Ovary (tissue), 9 donors: ENCODE measurements around the gene RFX4. TPM values are rescaled to one million over a fixed set of nuclear protein-coding genes. Genes with fewer than 3 reads are reported as not detected.

Experiments
- DNase-seq, 5 donors: peaks; one replicate each; pipeline ENCODE4 v3.0.0-alpha.2; 2019 to 2020
- H3K27ac ChIP-seq, 2 donors: fragments of 200-600 bp; one replicate each; pipeline versions ENCODE4 v1.5.1 to v1.8.0; 2019 to 2022
- H3K27me3 ChIP-seq: fragments of 200-600 bp; one replicate; pipeline ENCODE4 v1.8.0; 2022
- H3K36me3 ChIP-seq: fragments of 200-600 bp; sonication (generic); one replicate; pipeline ENCODE4 v1.5.1; 2019
- H3K4me1 ChIP-seq: one replicate; pipeline ENCODE4 v1.8.1; 2013; ENCODE audit warnings: mild to moderate bottlenecking, moderate library complexity; ENCODE audit not compliant: insufficient read depth
- H3K4me3 ChIP-seq: fragments of 200-600 bp; sonication (generic); one replicate; pipeline ENCODE4 v1.5.1; 2017
- H3K9me3 ChIP-seq, 2 donors: fragments of 200-600 bp in 1 of 2; sonication (generic) in 1 of 2; one replicate each; pipeline versions ENCODE4 v1.5.1 to v1.8.1; 2013 to 2019; ENCODE audit warnings: mild to moderate bottlenecking in 1 of 2, moderate library complexity in 1 of 2
- CTCF ChIP-seq, 3 donors: fragments of 450-650 bp in 2 of 3; fragments of 200-600 bp in 1 of 3; IDR thresholded peaks; one replicate each; pipeline versions ENCODE4 v1.5.1 to v1.8.0; 2016 to 2022; ENCODE audit warnings: antibody characterized with exemption in 3 of 3, mild to moderate bottlenecking in 1 of 3
- EP300 ChIP-seq: sonication (generic); formaldehyde crosslinking; IDR thresholded peaks from one replicate; pipeline ENCODE4 v1.6.1; 2017; ENCODE audit warnings: antibody characterized with exemption
- POLR2A ChIP-seq: fragments of 450-650 bp; IDR thresholded peaks from one replicate; pipeline ENCODE4 v1.6.1; 2017; ENCODE audit warnings: antibody characterized with exemption, mild to moderate bottlenecking, moderate library complexity
- WGBS, 3 donors: extraction: QIAGEN DNeasy Blood & Tissue Kit in 1 of 3; methylation state at CpG; one replicate each; pipeline versions ENCODE4 v1.1.5 to v1.1.7; 2013 to 2017; 5-methylcytosine and 5-hydroxymethylcytosine counted together
- intact Hi-C, 4 donors: fragments of 100-400 bp; cut with DNase I; formaldehyde crosslinking; loops; one replicate each; pipeline versions ENCODE4 v1.11.0 to v1.15.1; 2022 to 2023
- polyA plus RNA-seq, 2 donors: library from polyadenylated mRNA; stranded (reverse); fragments of 200-250 nt in 1 of 2; fragments of 350-450 nt in 1 of 2; fragmentation: Illumina TruSeq in 1 of 2; extraction: RNeasy Lipid Tissue Mini Kit (QIAGEN cat#74804) in 1 of 2; gene quantifications; one replicate each; pipeline ENCODE4 v1.2.3, GENCODE V29; 2013 to 2014
- total RNA-seq, 7 donors: library from RNA; depleted of rRNA in 2 of 7; stranded (reverse); fragments of >200 nt in 2 of 7; fragmentation: NEBNext Ultra II Directional in 3 of 7; extraction: Animal tissue kit (Norgen Biotek cat#: 25700) in 3 of 7; gene quantifications; one replicate each; pipeline versions ENCODE4 v1.1.0 to v1.2.4, GENCODE V29; 2016 to 2023
- donor health status: DM: no; HTN: no; CAD: no; lungs with moderate emphysema.
- donor health status: DM: no; HTN: no; CAD: no.
- donor health status: Bipolar disorder and iron deficiency.
- donor health status: DM: yes; HTN: yes; CAD: no.
- donor health status: DM: no; HTN: no; CAD: no.
- donor health status: DM: yes; HTN: yes; CAD: no.

Gene RFX4
- total and polyA plus RNA-seq, 9 donors, result 0.30 TPM; not detected in 8

- WGBS, 3 donors, result 8 to 13% (median 11%) methylated on average over 8 of the region's 8 CpGs
- Histone ChIP-seq H3K9me3 (no peaks in the 10 kb centered on the region), H3K27ac (no peak overlapping the region), H3K4me1 (peaks cover 3% of the 10 kb centered on the region), H3K4me3 (no peak overlapping the region), H3K27me3 (no peaks in the 10 kb centered on the region), H3K36me3 (no peaks in the 10 kb centered on the region)
- no peak for DNase-seq
- TF ChIP-seq CTCF (IDR thresholded peaks at IDR 0.05), result no peak
- no peak for TF ChIP-seq EP300
- no peak for TF ChIP-seq POLR2A
- intact Hi-C loops, result no loop called here
Observed at GRCh38 chr12:106672314-106673025, 89.7 kb downstream of the RFX4 start.

GRCh38 chr12:106673141-106673540 lies 90.3 kb downstream of the RFX4 start:
- no peaks in the 10 kb centered on the region for H3K9me3 ChIP-seq
- intact Hi-C loops, result no loop called here
- peak in 2 of 5 donors; percentile 27 to 44 for DNase-seq
- H3K36me3 ChIP-seq, result no peaks in the 10 kb centered on the region
- TF ChIP-seq EP300 (no peak), POLR2A (no peak), CTCF (IDR thresholded peaks at IDR 0.05) (no peak)
- WGBS, 3 donors, result 19 to 23% (median 19%) methylated on average over 8 of the region's 8 CpGs
- no peak overlapping the region for H3K27ac ChIP-seq
- no peak overlapping the region for H3K4me3 ChIP-seq
- H3K27me3 ChIP-seq, result no peaks in the 10 kb centered on the region
- H3K4me1 ChIP-seq, result peaks cover 3% of the 10 kb centered on the region

GRCh38 chr12:106675651-106676435 lies 93.0 kb downstream of the RFX4 start:
- Histone ChIP-seq H3K4me1 (peaks cover 3% of the 10 kb centered on the region), H3K9me3 (no peaks in the 10 kb centered on the region), H3K27me3 (no peaks in the 10 kb centered on the region), H3K36me3 (no peaks in the 10 kb centered on the region), H3K4me3 (no peak overlapping the region), H3K27ac (no peak overlapping the region)
- intact Hi-C loops, result no loop called here
- WGBS, 3 donors, result 89 to 90% (median 89%) methylated on average over 10 of the region's 10 CpGs
- no peak for TF ChIP-seq POLR2A
- no peak for TF ChIP-seq CTCF (IDR thresholded peaks at IDR 0.05)
- TF ChIP-seq EP300, result no peak
- no peak for DNase-seq

- Histone ChIP-seq H3K4me1 (no peaks in the 10 kb centered on the region), H3K27ac (no peak overlapping the region), H3K9me3 (no peaks in the 10 kb centered on the region), H3K36me3 (no peaks in the 10 kb centered on the region), H3K4me3 (no peak overlapping the region), H3K27me3 (no peaks in the 10 kb centered on the region)
- no peak for TF ChIP-seq EP300
- no peak for TF ChIP-seq POLR2A
- no peak for TF ChIP-seq CTCF (IDR thresholded peaks at IDR 0.05)
- intact Hi-C loops, result no loop called here
- DNase-seq, result no peak
- 61 to 65% (median 61%) methylated on average over 1 of the region's 1 CpG for WGBS, 3 donors
Observed at GRCh38 chr12:106679574-106679973, 96.8 kb downstream of the RFX4 start.
